DND-41 (cell line): ENCODE data around the gene ITGB1.
"Not testable (repeated sequence)": the region's sequence is repeated elsewhere in the genome, so short reads cannot be mapped to it uniquely, and the experiment has no call there.

Experiments used
- ATAC-seq: fragments of 200-7000 bp; cut with Tn5 transposase; 3 replicates; pipeline ENCODE4 v1.9.1; 2021; ENCODE audit warnings: low read depth; ENCODE audit not compliant: insufficient read depth
- DNase-seq: peaks from one replicate; pipeline ENCODE4 v3.0.0-alpha.2; 2020
- H2AFZ ChIP-seq: 2 replicates; pipeline ENCODE4 v1.6.0; 2012; ENCODE audit warnings: low read depth, low read length
- H3K27ac ChIP-seq: 2 replicates; pipeline ENCODE4 v1.5.1; 2012; ENCODE audit warnings: low read length, inconsistent platforms
- H3K27me3 ChIP-seq: fragments of 200-600 bp; sonication (generic); 2 replicates; pipeline ENCODE4 v1.6.0; 2012; ENCODE audit warnings: low read length, mild to moderate bottlenecking, inconsistent platforms; ENCODE audit not compliant: insufficient read depth, poor library complexity
- H3K36me3 ChIP-seq: 2 replicates; pipeline ENCODE4 v1.5.1; 2012; ENCODE audit warnings: low read length, inconsistent platforms; ENCODE audit not compliant: insufficient read depth
- H3K4me1 ChIP-seq: 2 replicates; pipeline ENCODE4 v1.5.1; 2012; ENCODE audit warnings: mild to moderate bottlenecking, low read length; ENCODE audit not compliant: insufficient read depth
- H3K4me2 ChIP-seq: 2 replicates; pipeline ENCODE4 v1.6.0; 2012; ENCODE audit warnings: mild to moderate bottlenecking, moderate library complexity, low read length, inconsistent platforms; ENCODE audit not compliant: insufficient read depth
- H3K4me3 ChIP-seq, 2 experiments: fragments of 200-600 bp in 1 of 2; shearing (Covaris generic) in 1 of 2; 2 replicates each; pipeline ENCODE4 v1.5.1; 2012 to 2016; ENCODE audit warnings: inconsistent platforms in 2 of 2, low read length in 2 of 2, mild to moderate bottlenecking in 2 of 2, low read depth in 1 of 2, moderate library complexity in 1 of 2
- H3K79me2 ChIP-seq: 2 replicates; pipeline ENCODE4 v1.6.0; 2012; ENCODE audit warnings: low read length, inconsistent platforms; ENCODE audit not compliant: insufficient read depth
- H3K9ac ChIP-seq: 2 replicates; pipeline ENCODE4 v1.6.0; 2012; ENCODE audit warnings: low read depth, mild to moderate bottlenecking, inconsistent platforms, low read length, moderate library complexity
- H3K9me3 ChIP-seq: 2 replicates; pipeline ENCODE4 v1.5.1; 2012; ENCODE audit warnings: low read length, moderate library complexity, mild to moderate bottlenecking, inconsistent platforms; ENCODE audit not compliant: insufficient read depth, severe bottlenecking
- H4K20me1 ChIP-seq: 2 replicates; pipeline ENCODE4 v1.6.0; 2012; ENCODE audit warnings: low read length; ENCODE audit not compliant: insufficient read depth
- CTCF ChIP-seq: IDR thresholded peaks from 2 replicates; pipeline ENCODE4 v1.5.1; 2012; ENCODE audit warnings: borderline replicate concordance, low read length, moderate library complexity, mild to moderate bottlenecking; ENCODE audit not compliant: poor library complexity, severe bottlenecking; ENCODE audit errors: extremely low read depth
- EZH2 ChIP-seq: IDR thresholded peaks from 3 replicates; pipeline ENCODE4 v1.6.1; 2012; ENCODE audit warnings: borderline replicate concordance, low read depth, mild to moderate bottlenecking, moderate library complexity, low read length, inconsistent platforms; ENCODE audit not compliant: severe bottlenecking

ITGB1 gene

GRCh38 chr10:32911285-32912016 is 46.6 kb downstream of the ITGB1 start:
- Histone ChIP-seq H3K27me3 (no peaks in the 10 kb centered on the region), H3K27ac (no peak overlapping the region), H3K4me1 (no peaks in the 10 kb centered on the region), H3K4me2 (no peak overlapping the region), H2AFZ (no peak overlapping the region), H3K9me3 (no peaks in the 10 kb centered on the region), H3K36me3 (peaks cover 65% of the 10 kb centered on the region), H3K9ac (no peak overlapping the region), H4K20me1 (no peaks in the 10 kb centered on the region), H3K79me2 (no peaks in the 10 kb centered on the region), H3K4me3 (no peak overlapping the region)
- DNase-seq, result no peak
- TF ChIP-seq CTCF (no peak), EZH2 (no peak)
- no peak for ATAC-seq

- H3K4me2 ChIP-seq, H3K9me3 ChIP-seq, H2AFZ ChIP-seq, H3K79me2 ChIP-seq, H3K9ac ChIP-seq, H3K27me3 ChIP-seq, H3K4me1 ChIP-seq, H3K4me3 ChIP-seq, H3K27ac ChIP-seq, H4K20me1 ChIP-seq, ATAC-seq, DNase-seq: not testable (repeated sequence)
- peaks cover 73% of the 10 kb centered on the region for H3K36me3 ChIP-seq
Measured at GRCh38 chr10:32909970-32910369, 48.1 kb downstream of the ITGB1 start.

DNA sequence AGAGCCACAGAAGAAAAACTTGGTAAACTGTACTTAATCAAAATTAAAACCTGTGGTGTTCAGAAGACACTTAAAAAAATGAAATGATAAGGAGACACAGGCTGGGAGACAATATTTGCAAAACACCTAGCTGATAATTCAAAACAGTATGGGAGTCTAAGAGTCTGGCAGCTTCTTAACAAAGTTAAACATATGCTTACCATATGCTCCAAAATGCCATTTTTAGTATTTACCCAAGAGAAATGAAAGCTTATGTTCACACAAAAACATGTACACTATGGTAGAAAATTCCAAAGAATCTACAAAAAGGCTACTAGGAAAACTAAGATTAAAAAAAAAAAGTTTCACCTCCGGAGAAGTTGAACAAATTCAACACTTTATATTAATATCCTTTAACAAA is 48.6 kb downstream of the ITGB1 start:
- H3K36me3 ChIP-seq, result peaks cover 76% of the 10 kb centered on the region
- ATAC-seq (no peak), DNase-seq (no peak)
- no peaks in the 10 kb centered on the region for H3K79me2 ChIP-seq
- H3K9ac ChIP-seq, result no peak overlapping the region
- no peak overlapping the region for H3K4me3 ChIP-seq
- no peak overlapping the region for H3K4me2 ChIP-seq
- H3K4me1 ChIP-seq, result no peaks in the 10 kb centered on the region
- H3K9me3 ChIP-seq, result no peaks in the 10 kb centered on the region
- H3K27ac ChIP-seq, result no peak overlapping the region
- H4K20me1 ChIP-seq, result no peaks in the 10 kb centered on the region
- H3K27me3 ChIP-seq, result no peaks in the 10 kb centered on the region
- no peak overlapping the region for H2AFZ ChIP-seq
- no peak for TF ChIP-seq EZH2
- no peak for TF ChIP-seq CTCF

DNA sequence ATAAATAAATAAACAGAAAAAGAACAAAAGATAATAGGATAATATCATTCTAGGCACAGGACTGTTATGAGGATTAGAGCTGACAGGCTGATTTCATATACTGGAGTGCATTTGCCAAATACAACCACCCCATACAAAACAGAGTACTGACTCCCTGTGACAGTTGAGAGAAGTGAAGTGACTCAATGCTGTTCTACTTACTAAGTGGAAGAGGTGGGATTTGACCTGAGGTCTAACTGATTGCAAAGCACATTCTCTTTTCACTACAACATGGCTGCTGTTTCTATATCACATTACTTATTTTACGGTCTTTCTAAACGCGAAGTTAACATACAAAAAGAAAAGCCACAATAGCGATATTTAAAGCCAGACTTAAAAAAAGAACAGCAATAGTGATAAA is 51.4 kb downstream of the ITGB1 start:
- DNase-seq (no peak), ATAC-seq (no peak)
- no peaks in the 10 kb centered on the region for H4K20me1 ChIP-seq
- no peaks in the 10 kb centered on the region for H3K79me2 ChIP-seq
- peaks cover 74% of the 10 kb centered on the region for H3K36me3 ChIP-seq
- no peaks in the 10 kb centered on the region for H3K27me3 ChIP-seq
- no peaks in the 10 kb centered on the region for H3K9me3 ChIP-seq
- H2AFZ ChIP-seq, result no peak overlapping the region
- H3K4me3 ChIP-seq, result no peak overlapping the region
- no peak overlapping the region for H3K27ac ChIP-seq
- no peak overlapping the region for H3K4me2 ChIP-seq
- no peak overlapping the region for H3K9ac ChIP-seq
- no peak for TF ChIP-seq EZH2
- no peak for TF ChIP-seq CTCF
- H3K4me1 ChIP-seq, result no peaks in the 10 kb centered on the region
